Gastroesophageal sphincter (tissue), 4 donors: Measurements from ENCODE around the gene CYCS. TPM values are rescaled to one million over a fixed set of nuclear protein-coding genes. Genes with fewer than 3 reads are reported as not detected.

Experiments used
- ATAC-seq: fragments of 150-250 bp; one replicate; pipeline ENCODE4 v1.9.1; 2016; ENCODE audit warnings: mild to moderate bottlenecking, moderate library complexity
- H3K27ac ChIP-seq, 4 donors: fragments of 200-600 bp; sonication (generic) in 3 of 4; 1 replicate in 3 of 4; 2 replicates in 1 of 4; pipeline ENCODE4 v1.5.1; 2016 to 2019
- H3K27me3 ChIP-seq: fragments of 200-600 bp; sonication (generic); one replicate; pipeline ENCODE4 v1.5.1; 2019
- H3K36me3 ChIP-seq, 2 donors: fragments of 200-600 bp; sonication (generic); one replicate each; pipeline ENCODE4 v1.5.1; 2019; ENCODE audit warnings: control low read depth in 1 of 2
- H3K4me1 ChIP-seq, 3 donors: fragments of 200-600 bp; sonication (generic); 1 replicate in 2 of 3; 2 replicates in 1 of 3; pipeline ENCODE4 v1.5.1; 2016 to 2019; ENCODE audit warnings: control low read depth in 2 of 3
- H3K4me3 ChIP-seq, 2 donors: fragments of 200-600 bp; sonication (generic); one replicate each; pipeline ENCODE4 v1.5.1; 2019; ENCODE audit warnings: mild to moderate bottlenecking in 1 of 2, moderate library complexity in 1 of 2
- H3K9me3 ChIP-seq, 3 donors: fragments of 200-600 bp; sonication (generic); one replicate each; pipeline ENCODE4 v1.5.1; 2017 to 2019; ENCODE audit warnings: control low read depth in 2 of 3
- CTCF ChIP-seq, 4 experiments: fragments of 200-600 bp in 2 of 4; fragments of 450-650 bp in 2 of 4; sonication (generic) in 1 of 4; IDR thresholded peaks; one replicate each; pipeline ENCODE4 v1.5.1; 2017 to 2019; ENCODE audit warnings: antibody characterized with exemption in 4 of 4, mild to moderate bottlenecking in 2 of 4, moderate library complexity in 2 of 4
- EP300 ChIP-seq: sonication (generic); formaldehyde crosslinking; IDR thresholded peaks from one replicate; pipeline ENCODE4 v1.6.1; 2017; ENCODE audit warnings: antibody characterized with exemption, mild to moderate bottlenecking
- POLR2A ChIP-seq, 2 donors: fragments of 450-650 bp; IDR thresholded peaks; one replicate each; pipeline ENCODE4 v1.6.1; 2017; ENCODE audit warnings: antibody characterized with exemption in 2 of 2, mild to moderate bottlenecking in 2 of 2, moderate library complexity in 1 of 2
- POLR2AphosphoS5 ChIP-seq: sonication (generic); formaldehyde crosslinking; IDR thresholded peaks from one replicate; pipeline ENCODE4 v1.6.1; 2017; ENCODE audit warnings: antibody characterized with exemption
- WGBS, 2 donors: methylation state at CpG; one replicate each; pipeline ENCODE4 v1.1.5; 2018; ENCODE audit warnings: low coverage in 1 of 2; 5-methylcytosine and 5-hydroxymethylcytosine counted together
- total RNA-seq, 4 donors: library from RNA; depleted of rRNA; stranded (reverse); fragments of >200 nt; gene quantifications; one replicate each; pipeline ENCODE4 v1.1.0, GENCODE V29; 2016

The CYCS gene
- total RNA-seq: 10 to 100 TPM; 44.2 to 61.2 (median 48.5) TPM

GRCh38 chr7:25125137-25125946 is at the start of gene CYCS:
CYCS (minus strand) TSS chr7:25125260; CDS start chr7:25124119, 1,141 bp downstream.
- peak within 1 kb of the TSS; percentile 93 to 96 for H3K4me3 ChIP-seq
- H3K9me3 ChIP-seq: no peaks in the 10 kb centered on the region
- ATAC-seq: peak; percentile 99
- whole genome bisulfite sequencing, 2 donors: 1 to 8% methylated on average over 2 to 25 of the region's 67 CpGs
- peaks cover 0 to 28% of the 10 kb centered on the region in 2 donors for H3K36me3 ChIP-seq
- H3K4me1 ChIP-seq: peaks cover 0 to 28% (median 4%) of the 10 kb centered on the region in 3 donors
- no peaks in the 10 kb centered on the region for H3K27me3 ChIP-seq
- TF ChIP-seq POLR2AphosphoS5: peak; percentile 99
- peak; percentile 98 to 99 for TF ChIP-seq POLR2A (IDR thresholded peaks at IDR 0.05)
- TF ChIP-seq EP300: no peak
- TF ChIP-seq CTCF (IDR thresholded peaks at IDR 0.05): no peak
- H3K27ac ChIP-seq: peak within 1 kb of the TSS; percentile 97 to 100 (median 98)

- Histone ChIP-seq H3K4me3 (no peak overlapping the region), H3K27ac (no peak overlapping the region), H3K27me3 (no peaks in the 10 kb centered on the region), H3K36me3 (peaks cover 0 to 4% of the 10 kb centered on the region in 2 donors), H3K4me1 (no peaks in the 10 kb centered on the region), H3K9me3 (no peaks in the 10 kb centered on the region)
- no peak for ATAC-seq
- 37 to 44% methylated on average over 4 of the region's 4 CpGs for WGBS, 2 donors
- TF ChIP-seq POLR2A (IDR thresholded peaks at IDR 0.05) (no peak), POLR2AphosphoS5 (no peak), CTCF (IDR thresholded peaks at IDR 0.05) (no peak), EP300 (no peak)
These were observed 48.1 kb upstream of the CYCS start for GRCh38 chr7:25173184-25173583.

GRCh38 chr7:25171516-25171915 is 46.5 kb upstream of the CYCS start:
- WGBS, 2 donors: 71 to 83% methylated on average over 1 of the region's 1 CpG

GRCh38 chr7:25171071-25171470 is 46.0 kb upstream of the CYCS start:
- peaks cover 0 to 12% of the 10 kb centered on the region in 2 donors for H3K36me3 ChIP-seq
- no peaks in the 10 kb centered on the region for H3K4me1 ChIP-seq
- no peaks in the 10 kb centered on the region for H3K9me3 ChIP-seq
- no peak for TF ChIP-seq POLR2AphosphoS5
- TF ChIP-seq POLR2A (IDR thresholded peaks at IDR 0.05): no peak
- no peak for TF ChIP-seq CTCF (IDR thresholded peaks at IDR 0.05)
- no peak for TF ChIP-seq EP300
- ATAC-seq: no peak
- no peaks in the 10 kb centered on the region for H3K27me3 ChIP-seq
- no peak overlapping the region for H3K4me3 ChIP-seq
- H3K27ac ChIP-seq: no peak overlapping the region
- WGBS, 2 donors: 100% methylated on average over 1 of the region's 1 CpG

More at GRCh38 chr7:25171516-25171915, 46.5 kb upstream of the CYCS start:
- peaks cover 0 to 8% of the 10 kb centered on the region in 2 donors for H3K36me3 ChIP-seq
- no peaks in the 10 kb centered on the region for H3K27me3 ChIP-seq
- no peak overlapping the region for H3K27ac ChIP-seq
- no peaks in the 10 kb centered on the region for H3K4me1 ChIP-seq
- TF ChIP-seq POLR2A (IDR thresholded peaks at IDR 0.05) (no peak), CTCF (IDR thresholded peaks at IDR 0.05) (no peak), POLR2AphosphoS5 (no peak)
- H3K4me3 ChIP-seq: no peak overlapping the region
- ATAC-seq: no peak
- H3K9me3 ChIP-seq: no peaks in the 10 kb centered on the region

- Histone ChIP-seq H3K4me3 (no peak overlapping the region), H3K9me3 (no peaks in the 10 kb centered on the region), H3K27me3 (no peaks in the 10 kb centered on the region), H3K4me1 (no peaks in the 10 kb centered on the region), H3K27ac (no peak overlapping the region), H3K36me3 (peaks cover 0 to 24% of the 10 kb centered on the region in 2 donors)
- 96 to 100% methylated on average over 1 to 7 of the region's 7 CpGs for WGBS, 2 donors
- TF ChIP-seq CTCF (IDR thresholded peaks at IDR 0.05): no peak
- no peak for ATAC-seq
These were observed 44.6 kb upstream of the CYCS start for GRCh38 chr7:25169683-25170082.
